Astrocyte (in vitro differentiated cells and primary cell): ENCODE data around the gene ZSCAN25. TPM values are rescaled to one million over a fixed set of nuclear protein-coding genes. Genes with fewer than 3 reads are reported as not detected.

Source experiments
- DNase-seq: peaks from one replicate; pipeline ENCODE4 v3.0.0-alpha.2; 2010; ENCODE audit warnings: low read depth
- FAIRE-seq: peaks from 2 replicates; lab custom pipeline; 2011; peaks lifted over from hg19 to GRCh38; lab: Jason Lieb, UNC
- H2AFZ ChIP-seq: 2 replicates; pipeline ENCODE4 v1.6.0; 2012; ENCODE audit warnings: low read depth, low read length, inconsistent platforms
- H3K27ac ChIP-seq: 2 replicates; pipeline ENCODE4 v1.5.1; 2011; ENCODE audit warnings: low read depth, low read length, inconsistent platforms
- H3K27me3 ChIP-seq: 2 replicates; pipeline ENCODE4 v1.6.0; 2011; ENCODE audit warnings: low read length, inconsistent platforms; ENCODE audit not compliant: insufficient read depth
- H3K36me3 ChIP-seq: 2 replicates; pipeline ENCODE4 v1.5.1; 2011; ENCODE audit warnings: low read length, inconsistent platforms; ENCODE audit not compliant: insufficient read depth
- H3K4me1 ChIP-seq: 2 replicates; pipeline ENCODE4 v1.5.1; 2011; ENCODE audit warnings: low read length, inconsistent platforms; ENCODE audit not compliant: insufficient read depth
- H3K4me2 ChIP-seq: 2 replicates; pipeline ENCODE4 v1.6.0; 2012; ENCODE audit warnings: low read length, inconsistent platforms
- H3K4me3 ChIP-seq: 2 replicates; pipeline ENCODE4 v1.5.1; 2011; ENCODE audit warnings: low read depth, mild to moderate bottlenecking, low read length, inconsistent platforms; ENCODE audit not compliant: insufficient read depth
- H3K79me2 ChIP-seq: 2 replicates; pipeline ENCODE4 v1.6.0; 2012; ENCODE audit warnings: mild to moderate bottlenecking, low read length, inconsistent platforms; ENCODE audit not compliant: insufficient read depth
- H3K9ac ChIP-seq: 2 replicates; pipeline ENCODE4 v1.6.0; 2012; ENCODE audit warnings: mild to moderate bottlenecking, low read length, inconsistent platforms
- H3K9me3 ChIP-seq: 2 replicates; pipeline ENCODE4 v1.5.1; 2012; ENCODE audit warnings: low read depth, mild to moderate bottlenecking, low read length, inconsistent platforms; ENCODE audit not compliant: insufficient read depth
- H4K20me1 ChIP-seq: 2 replicates; pipeline ENCODE4 v1.6.0; 2012; ENCODE audit warnings: low read length, inconsistent platforms; ENCODE audit not compliant: insufficient read depth
- H3K27ac Mint-ChIP-seq: one replicate; pipeline ENCODE4 v1.8.0; 2021; ENCODE audit warnings: mild to moderate bottlenecking, mixed read lengths; ENCODE audit not compliant: unreplicated experiment
- H3K27me3 Mint-ChIP-seq: one replicate; pipeline ENCODE4 v1.8.0; 2021; ENCODE audit warnings: low read depth, mixed read lengths; ENCODE audit not compliant: unreplicated experiment
- H3K36me3 Mint-ChIP-seq: one replicate; pipeline ENCODE4 v1.8.0; 2021; ENCODE audit warnings: low read depth, mixed read lengths; ENCODE audit not compliant: unreplicated experiment
- H3K4me1 Mint-ChIP-seq: one replicate; pipeline ENCODE4 v1.8.0; 2021; ENCODE audit warnings: low read depth, mixed read lengths; ENCODE audit not compliant: unreplicated experiment
- H3K4me3 Mint-ChIP-seq: one replicate; pipeline ENCODE4 v1.8.0; 2021; ENCODE audit warnings: mild to moderate bottlenecking, moderate library complexity, mixed read lengths; ENCODE audit not compliant: unreplicated experiment
- H3K9me3 Mint-ChIP-seq: one replicate; pipeline ENCODE4 v1.8.0; 2021; ENCODE audit warnings: mild to moderate bottlenecking, mixed read lengths; ENCODE audit not compliant: unreplicated experiment
- CTCF ChIP-seq: IDR thresholded peaks from 2 replicates; pipeline ENCODE4 v1.5.1; 2011; ENCODE audit warnings: low read depth, mild to moderate bottlenecking, inconsistent platforms, low read length, moderate library complexity; ENCODE audit not compliant: insufficient read depth
- EZH2 ChIP-seq: IDR thresholded peaks from 2 replicates; pipeline ENCODE4 v1.6.1; 2012; ENCODE audit warnings: mild to moderate bottlenecking, low read length, inconsistent platforms; ENCODE audit not compliant: insufficient read depth
- total RNA-seq: library from RNA; stranded (reverse); gene quantifications from 2 replicates; pipeline ENCODE4 v1.2.1, GENCODE V29; 2021

ZSCAN25 gene
- total RNA-seq, 1 donor from 2014 or later = 14.6 TPM

GRCh38 chr7:99628471-99629465 is 12.0 kb downstream of the ZSCAN25 start:
- Mint-ChIP-seq H3K4me3 (no peak overlapping the region), H3K4me1 (no peaks in the 10 kb centered on the region), H3K36me3 (peaks cover 16% of the 10 kb centered on the region), H3K27me3 (no peaks in the 10 kb centered on the region), H3K9me3 (no peaks in the 10 kb centered on the region), H3K27ac (no peak overlapping the region)
- H3K4me2 ChIP-seq = no peak overlapping the region
- H3K27ac ChIP-seq = no peak overlapping the region
- H3K9ac ChIP-seq = no peak overlapping the region
- H3K36me3 ChIP-seq = peaks cover 34% of the 10 kb centered on the region
- H2AFZ ChIP-seq = no peak overlapping the region
- H3K27me3 ChIP-seq = no peaks in the 10 kb centered on the region
- peaks cover 4% of the 10 kb centered on the region for H3K79me2 ChIP-seq
- no peak for DNase-seq
- TF ChIP-seq CTCF (no peak), EZH2 (no peak)
- H3K9me3 ChIP-seq = no peaks in the 10 kb centered on the region
- H4K20me1 ChIP-seq = peaks cover 35% of the 10 kb centered on the region
- FAIRE-seq = no peak
- H3K4me3 ChIP-seq = no peak overlapping the region
- no peaks in the 10 kb centered on the region for H3K4me1 ChIP-seq

- H3K36me3 Mint-ChIP-seq = peaks cover 12% of the 10 kb centered on the region
- H3K4me3 Mint-ChIP-seq = no peak overlapping the region
- no peak for DNase-seq
- no peak overlapping the region for H3K27ac Mint-ChIP-seq
- H3K9me3 Mint-ChIP-seq = no peaks in the 10 kb centered on the region
- H3K79me2 ChIP-seq = peaks cover 4% of the 10 kb centered on the region
- H3K27me3 Mint-ChIP-seq = no peaks in the 10 kb centered on the region
- H3K4me1 ChIP-seq = no peaks in the 10 kb centered on the region
- H3K9ac ChIP-seq = no peak overlapping the region
- TF ChIP-seq EZH2 (no peak), CTCF (no peak)
- no peaks in the 10 kb centered on the region for H3K27me3 ChIP-seq
- H3K36me3 ChIP-seq = peaks cover 33% of the 10 kb centered on the region
- no peak for FAIRE-seq
- H3K4me2 ChIP-seq = no peak overlapping the region
- no peak overlapping the region for H3K4me3 ChIP-seq
- no peak overlapping the region for H2AFZ ChIP-seq
- no peaks in the 10 kb centered on the region for H3K9me3 ChIP-seq
- peaks cover 35% of the 10 kb centered on the region for H4K20me1 ChIP-seq
- no peaks in the 10 kb centered on the region for H3K4me1 Mint-ChIP-seq
- H3K27ac ChIP-seq = no peak overlapping the region
Observed at GRCh38 chr7:99629643-99630042, 12.9 kb downstream of the ZSCAN25 start.
